Fibroblast of lung (primary cell): ENCODE results near the gene HIPK3. TPM values are rescaled to one million over a fixed set of nuclear protein-coding genes. Genes with fewer than 3 reads are reported as not detected.

Source experiments
- DNase-seq, 2 donors: peaks; one replicate each; pipeline versions ENCODE4 v3.0.0 to v3.0.0-alpha.2; 2010; ENCODE audit warnings: low read depth in 2 of 2
- H2AFZ ChIP-seq: 2 replicates; pipeline ENCODE4 v1.5.1; 2012; ENCODE audit warnings: low read length, control low read depth, inconsistent platforms
- H3K27ac ChIP-seq: 2 replicates; pipeline ENCODE4 v1.5.1; 2011; ENCODE audit warnings: low read length, control low read depth; ENCODE audit not compliant: insufficient read depth
- H3K27me3 ChIP-seq: 2 replicates; pipeline ENCODE4 v1.5.1; 2011; ENCODE audit warnings: mild to moderate bottlenecking, low read length; ENCODE audit not compliant: control insufficient read depth, insufficient read depth
- H3K36me3 ChIP-seq: 2 replicates; pipeline ENCODE4 v1.5.1; 2011; ENCODE audit warnings: low read length; ENCODE audit not compliant: control insufficient read depth, insufficient read depth
- H3K4me1 ChIP-seq: 2 replicates; pipeline ENCODE4 v1.5.1; 2011; ENCODE audit warnings: low read length; ENCODE audit not compliant: control insufficient read depth, insufficient read depth; ENCODE audit errors: extremely low read depth
- H3K4me2 ChIP-seq: 2 replicates; pipeline ENCODE4 v1.5.1; 2011; ENCODE audit warnings: low read length, control low read depth; ENCODE audit not compliant: insufficient read depth; ENCODE audit errors: extremely low read depth
- H3K4me3 ChIP-seq, 4 experiments: fragments of 200-600 bp in 1 of 4; sonication (generic) in 1 of 4; replicated peaks in 1 of 4; 2 replicates each; pipeline ENCODE4 v1.5.1; 2011 to 2016; ENCODE audit warnings: low read length in 4 of 4, low read depth in 3 of 4, mild to moderate bottlenecking in 3 of 4, control low read depth in 2 of 4, inconsistent platforms in 1 of 4, mixed read lengths in 1 of 4; ENCODE audit not compliant: insufficient read depth in 1 of 4; ENCODE audit errors: control extremely low read depth in 1 of 4
- H3K79me2 ChIP-seq: 2 replicates; pipeline ENCODE4 v1.5.1; 2012; ENCODE audit warnings: mild to moderate bottlenecking, low read length, inconsistent platforms; ENCODE audit not compliant: control insufficient read depth, insufficient read depth
- H3K9ac ChIP-seq: 2 replicates; pipeline ENCODE4 v1.5.1; 2011; ENCODE audit warnings: mild to moderate bottlenecking, low read length, control low read depth; ENCODE audit not compliant: insufficient read depth
- H3K9me3 ChIP-seq: 2 replicates; pipeline ENCODE4 v1.5.1; 2012; ENCODE audit warnings: low read depth, low read length; ENCODE audit not compliant: control insufficient read depth, insufficient read depth
- H4K20me1 ChIP-seq: 2 replicates; pipeline ENCODE4 v1.5.1; 2011; ENCODE audit warnings: low read length; ENCODE audit not compliant: control insufficient read depth, insufficient read depth; ENCODE audit errors: extremely low read depth
- EZH2 ChIP-seq: IDR thresholded peaks from 2 replicates; pipeline ENCODE4 v1.5.1; 2012; ENCODE audit warnings: low read length, control low read depth, mild to moderate bottlenecking; ENCODE audit errors: missing control alignments
- polyA plus RNA-seq, 2 donors: library from polyadenylated mRNA; depleted of rRNA in 1 of 2; stranded (reverse) in 1 of 2; unstranded in 1 of 2; fragments of >200 nt; gene quantifications; 2 replicates each; pipeline ENCODE4 v1.2.1, GENCODE V29; 2011 to 2012; ENCODE audit warnings: missing spikeins in 1 of 2
- total RNA-seq: library from RNA; depleted of rRNA; stranded (reverse); fragments of >200 nt; gene quantifications from 2 replicates; pipeline ENCODE4 v1.2.1, GENCODE V29; 2014
- TF ChIP-seq, protein P1 (sequence below), 2 donors: IDR thresholded peaks in 1 of 2; conservative IDR thresholded peaks in 1 of 2; 1 replicate in 1 of 2; 2 replicates in 1 of 2; pipeline ENCODE4 v1.5.1; 2011 to 2012; ENCODE audit warnings: low read length in 2 of 2, control low read depth in 1 of 2, inconsistent platforms in 1 of 2, low read depth in 1 of 2, mild to moderate bottlenecking in 1 of 2

Gene HIPK3
- total and polyA plus RNA-seq, 2 donors (not counting 1 experiment from before 2014, with no cell fraction given) = 24.5 to 89.8 TPM

DNA sequence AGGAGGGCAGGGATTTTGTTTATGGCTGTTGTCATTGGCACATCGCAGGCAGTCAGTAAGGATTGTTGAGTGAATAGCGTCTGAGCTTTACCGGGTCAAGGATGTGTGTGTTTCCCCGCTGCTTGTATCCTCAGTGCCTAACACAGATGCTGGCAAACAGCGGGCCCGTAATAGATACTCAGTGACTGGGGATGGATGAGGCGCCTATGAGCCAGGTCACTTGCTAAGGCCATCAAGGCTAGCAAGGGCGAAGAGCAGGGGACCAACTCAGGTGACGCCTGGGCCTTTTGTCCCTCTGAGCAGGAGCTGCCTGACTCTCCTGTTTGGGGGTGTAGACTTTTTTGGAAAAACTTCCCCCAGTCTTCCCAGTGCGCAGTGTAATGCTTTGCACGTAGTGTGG, 118.1 kb downstream of the HIPK3 start:
- Histone ChIP-seq H3K79me2 (no peaks in the 10 kb centered on the region), H3K27ac (no peak overlapping the region), H3K4me3 (peak overlapping the region in 2 of 4 experiments; percentile 58 to 65), H2AFZ (no peak overlapping the region), H3K9ac (no peak overlapping the region), H3K36me3 (no peaks in the 10 kb centered on the region), H3K9me3 (no peaks in the 10 kb centered on the region), H4K20me1 (no peaks in the 10 kb centered on the region), H3K4me2 (peak overlapping the region; percentile 69), H3K27me3 (peaks cover 6% of the 10 kb centered on the region), H3K4me1 (peaks cover 2% of the 10 kb centered on the region)
- TF ChIP-seq, protein P1, sequence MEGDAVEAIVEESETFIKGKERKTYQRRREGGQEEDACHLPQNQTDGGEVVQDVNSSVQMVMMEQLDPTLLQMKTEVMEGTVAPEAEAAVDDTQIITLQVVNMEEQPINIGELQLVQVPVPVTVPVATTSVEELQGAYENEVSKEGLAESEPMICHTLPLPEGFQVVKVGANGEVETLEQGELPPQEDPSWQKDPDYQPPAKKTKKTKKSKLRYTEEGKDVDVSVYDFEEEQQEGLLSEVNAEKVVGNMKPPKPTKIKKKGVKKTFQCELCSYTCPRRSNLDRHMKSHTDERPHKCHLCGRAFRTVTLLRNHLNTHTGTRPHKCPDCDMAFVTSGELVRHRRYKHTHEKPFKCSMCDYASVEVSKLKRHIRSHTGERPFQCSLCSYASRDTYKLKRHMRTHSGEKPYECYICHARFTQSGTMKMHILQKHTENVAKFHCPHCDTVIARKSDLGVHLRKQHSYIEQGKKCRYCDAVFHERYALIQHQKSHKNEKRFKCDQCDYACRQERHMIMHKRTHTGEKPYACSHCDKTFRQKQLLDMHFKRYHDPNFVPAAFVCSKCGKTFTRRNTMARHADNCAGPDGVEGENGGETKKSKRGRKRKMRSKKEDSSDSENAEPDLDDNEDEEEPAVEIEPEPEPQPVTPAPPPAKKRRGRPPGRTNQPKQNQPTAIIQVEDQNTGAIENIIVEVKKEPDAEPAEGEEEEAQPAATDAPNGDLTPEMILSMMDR (conservative IDR thresholded peaks at IDR 0.05 in 1 of 2, IDR thresholded peaks at IDR 0.05 in 1 of 2; ENCODE audit: low read depth in 1 of 2, low read length in 2 of 2) = no peak
- TF ChIP-seq EZH2 = no peak
- no peak for DNase-seq

DNA sequence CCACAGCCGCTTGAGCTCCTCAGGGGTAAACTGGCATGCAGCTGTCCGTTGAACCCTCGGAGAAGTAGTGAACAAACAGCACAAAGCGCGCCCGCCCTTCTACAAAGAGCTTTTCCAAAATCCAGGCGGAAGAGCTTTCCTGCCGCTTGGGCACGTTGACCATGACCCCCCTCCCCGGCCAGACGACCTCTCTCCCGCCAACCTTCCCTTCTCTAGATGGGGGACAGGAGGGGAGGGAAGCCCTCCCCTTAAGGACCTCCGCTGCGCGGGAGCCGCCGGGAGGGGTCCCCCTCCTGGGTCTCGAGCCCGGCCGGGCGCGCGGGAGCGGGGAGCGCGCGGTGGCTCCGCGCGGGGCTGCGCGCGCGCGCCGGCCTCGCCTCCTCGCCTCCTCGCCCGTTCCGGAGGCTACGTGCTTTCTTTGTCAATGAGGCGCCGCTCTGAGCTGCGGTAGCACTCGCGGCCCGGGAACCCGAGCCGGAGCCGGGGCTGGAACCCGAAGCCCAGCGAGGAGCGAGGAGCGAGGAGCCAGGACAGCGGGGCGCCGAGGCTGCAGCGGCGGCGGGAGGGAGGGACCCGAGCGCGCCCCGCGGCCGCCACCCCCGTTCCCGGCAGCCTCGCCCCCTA, 118.6 kb downstream of the HIPK3 start, which contains the start of gene KIAA1549L:
TSS of gene KIAA1549L (plus strand) at position 421 of the 624 bp plus-strand sequence.
- H3K4me1 ChIP-seq = peaks cover 2% of the 10 kb centered on the region

More for the DNA sequence above, 118.6 kb downstream of the HIPK3 start, which contains the start of gene KIAA1549L:
- H3K9ac ChIP-seq = no peak within 1 kb of the TSS
- H3K9me3 ChIP-seq = no peaks in the 10 kb centered on the region
- no peak for TF ChIP-seq EZH2
- TF ChIP-seq, protein P1 (conservative IDR thresholded peaks at IDR 0.05 in 1 of 2, IDR thresholded peaks at IDR 0.05 in 1 of 2; ENCODE audit: low read depth in 1 of 2, low read length in 2 of 2) = no peak
- peak within 1 kb of the TSS; percentile 23 for H2AFZ ChIP-seq
- H3K27me3 ChIP-seq = peaks cover 6% of the 10 kb centered on the region
- H3K4me3 ChIP-seq = peak within 1 kb of the TSS; percentile 32 to 65 (median 52)
- H4K20me1 ChIP-seq = no peaks in the 10 kb centered on the region
- peak within 1 kb of the TSS; percentile 69 for H3K4me2 ChIP-seq
- H3K79me2 ChIP-seq = no peaks in the 10 kb centered on the region
- no peak within 1 kb of the TSS for H3K27ac ChIP-seq
- H3K36me3 ChIP-seq = no peaks in the 10 kb centered on the region
- DNase-seq = peak; percentile 33 to 46
